ENCODE data around the gene ENOX1. TPM values are rescaled to one million over a fixed set of nuclear protein-coding genes. Genes with fewer than 3 reads are reported as not detected.
"Not testable (repeated sequence)": the region's sequence is repeated elsewhere in the genome, so short reads cannot be mapped to it uniquely, and the experiment has no call there.

ENOX1 gene
- total RNA-seq, 1 donor from 2014 or later, result 2.0 TPM

DNA sequence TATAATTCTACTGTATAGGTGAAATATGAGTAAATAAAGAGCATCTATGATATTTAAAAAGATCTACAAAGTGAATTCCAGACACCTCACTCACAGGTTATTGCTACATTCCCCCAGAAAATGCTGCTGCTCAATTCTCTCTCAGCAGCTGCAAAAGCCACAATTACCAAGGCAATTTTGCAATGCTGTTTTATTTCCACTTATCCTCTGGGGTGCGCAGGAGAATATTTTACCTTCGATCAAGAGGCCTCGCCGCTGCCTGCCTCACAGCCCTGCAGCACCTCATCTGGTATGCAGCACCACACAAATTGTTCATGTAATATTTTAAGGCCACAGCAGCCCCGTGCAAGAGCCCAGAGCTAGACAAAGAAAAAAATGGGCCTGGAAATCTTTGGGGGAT, 430.2 kb downstream of the ENOX1 start:
- DNase-seq (ENCODE audit: low spot score), result no peak

GRCh38 chr13:43355774-43356173, 431.0 kb downstream of the ENOX1 start:
- DNase-seq (ENCODE audit: low spot score), result no peak

- no peak for DNase-seq (ENCODE audit: low spot score)
These were observed 432.4 kb downstream of the ENOX1 start for GRCh38 chr13:43354153-43354945.

DNA sequence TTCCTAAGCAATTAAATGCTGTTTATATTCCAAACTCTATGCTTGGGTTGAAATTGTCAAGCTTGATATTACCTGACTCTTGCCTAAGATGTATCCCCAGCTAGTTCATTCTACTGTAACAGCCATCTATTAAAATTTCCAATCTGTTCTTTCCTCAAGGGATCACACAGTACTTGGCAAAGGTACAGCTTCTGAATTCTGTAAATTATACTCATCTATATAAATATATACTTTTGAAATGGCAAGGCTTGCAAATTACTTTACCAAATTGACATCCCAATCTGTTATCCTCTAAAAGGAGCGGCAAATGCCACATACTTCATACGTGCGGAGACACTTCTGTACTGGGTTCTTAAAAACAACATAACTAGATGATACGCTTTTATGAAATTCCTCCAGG, 433.1 kb downstream of the ENOX1 start:
- DNase-seq (ENCODE audit: low spot score), result no peak

GRCh38 chr13:43351612-43352011, 435.2 kb downstream of the ENOX1 start:
- DNase-seq (ENCODE audit: low spot score), result not testable (repeated sequence)

- DNase-seq (ENCODE audit: low spot score), result no peak
These were observed 438.4 kb downstream of the ENOX1 start for GRCh38 chr13:43348397-43348796.

DNA sequence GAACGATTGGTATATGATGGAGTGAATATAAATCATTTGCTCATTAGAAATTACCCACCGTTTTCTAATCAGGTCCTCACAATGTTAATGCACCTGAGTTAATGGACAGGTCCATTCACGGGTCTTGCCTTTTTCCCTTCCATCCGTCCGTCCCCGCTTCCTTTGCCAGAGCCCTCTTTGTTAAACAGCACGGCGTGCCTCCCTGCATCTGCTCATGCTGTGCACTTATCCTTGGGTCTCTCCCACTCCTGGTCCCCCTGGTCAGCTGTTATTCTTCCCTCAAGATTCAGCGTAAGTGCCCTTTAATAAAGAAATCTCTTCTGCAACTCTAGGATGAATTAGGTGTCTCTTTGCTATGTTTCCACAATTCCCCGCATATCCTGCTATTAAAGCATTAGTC, 438.9 kb downstream of the ENOX1 start:
- no peak for DNase-seq (ENCODE audit: low spot score)

- no peak for DNase-seq (ENCODE audit: low spot score)
These were observed 440.3 kb downstream of the ENOX1 start for GRCh38 chr13:43346427-43346826.

- no peak for DNase-seq (ENCODE audit: low spot score)
These were observed 443.1 kb downstream of the ENOX1 start for GRCh38 chr13:43343645-43344044.

DNA sequence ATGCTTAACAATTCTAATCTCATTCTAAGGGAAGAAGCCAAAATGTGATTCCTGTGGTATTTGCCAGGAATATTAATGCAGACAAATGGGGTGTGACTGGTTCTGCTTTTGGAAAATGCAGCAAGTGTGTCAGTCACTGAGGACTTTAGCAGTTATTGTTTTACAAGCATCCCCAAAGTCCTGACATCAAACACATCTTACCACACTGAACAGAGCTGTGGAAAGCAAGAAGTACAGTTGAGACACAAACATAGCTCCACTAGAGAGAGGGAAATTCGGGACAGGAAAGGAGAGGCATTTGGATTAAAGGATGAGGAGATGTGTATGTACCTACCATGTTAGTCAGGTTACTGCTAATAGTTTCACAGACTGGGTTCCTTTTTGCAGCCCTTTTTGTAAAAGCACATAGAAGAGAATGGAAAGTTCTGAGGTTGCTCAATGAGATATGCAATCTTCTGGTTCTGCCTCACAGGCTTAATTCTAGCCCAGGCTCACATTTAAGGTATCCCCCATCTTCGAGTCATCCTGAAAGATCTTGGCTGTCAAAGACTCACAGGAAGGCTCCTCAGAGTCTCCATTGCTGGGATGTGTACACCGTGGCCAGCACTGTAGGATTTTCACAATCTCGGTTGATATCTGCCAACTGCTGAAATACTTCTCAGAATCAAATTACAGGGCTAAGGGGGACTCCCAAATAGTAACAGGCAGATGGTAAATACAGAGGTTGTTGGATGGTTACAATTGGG, 446.8 kb downstream of the ENOX1 start:
- no peak for DNase-seq (ENCODE audit: low spot score)

- DNase-seq (ENCODE audit: low spot score), result no peak
These were observed 447.5 kb downstream of the ENOX1 start for GRCh38 chr13:43339145-43339804.

DNA sequence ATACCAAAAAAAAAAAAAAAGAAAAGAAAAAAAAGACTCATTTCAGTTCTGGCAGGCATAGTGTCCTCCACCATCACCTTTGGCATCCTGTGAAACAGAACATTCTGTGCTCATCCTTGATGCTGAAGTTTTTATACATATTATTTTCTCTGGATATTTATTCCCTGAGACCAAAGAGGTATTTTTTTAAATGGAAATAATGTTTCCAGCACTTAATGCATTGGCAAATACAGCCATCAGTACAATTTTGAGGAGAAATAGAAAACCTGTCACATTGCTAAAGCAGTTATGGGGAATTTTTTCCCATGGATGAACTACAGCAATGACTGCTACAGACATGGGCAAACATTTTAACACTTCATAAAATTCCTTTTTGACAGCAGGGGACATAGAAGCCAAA, 451.0 kb downstream of the ENOX1 start:
- no peak for DNase-seq (ENCODE audit: low spot score)

DNA sequence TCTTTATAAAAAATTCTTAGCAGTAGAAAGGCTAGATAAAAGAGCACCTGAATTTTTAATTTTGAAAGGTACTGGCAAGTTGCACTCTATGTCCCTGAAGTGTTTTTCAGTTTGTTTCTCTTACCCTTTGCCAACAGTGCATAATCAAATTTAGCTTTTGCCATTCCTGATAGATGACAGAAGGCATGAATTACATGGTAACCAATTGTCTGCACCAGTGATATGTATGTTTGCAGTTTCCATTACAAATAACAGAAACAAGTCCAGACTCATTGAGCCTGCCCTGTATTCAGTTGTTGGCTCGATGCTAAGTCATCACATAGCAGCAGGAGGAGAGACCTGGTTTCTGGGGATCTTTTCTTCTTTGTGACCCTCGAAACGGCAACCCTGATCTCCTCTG, 453.6 kb downstream of the ENOX1 start:
- no peak for DNase-seq (ENCODE audit: low spot score)

DNA sequence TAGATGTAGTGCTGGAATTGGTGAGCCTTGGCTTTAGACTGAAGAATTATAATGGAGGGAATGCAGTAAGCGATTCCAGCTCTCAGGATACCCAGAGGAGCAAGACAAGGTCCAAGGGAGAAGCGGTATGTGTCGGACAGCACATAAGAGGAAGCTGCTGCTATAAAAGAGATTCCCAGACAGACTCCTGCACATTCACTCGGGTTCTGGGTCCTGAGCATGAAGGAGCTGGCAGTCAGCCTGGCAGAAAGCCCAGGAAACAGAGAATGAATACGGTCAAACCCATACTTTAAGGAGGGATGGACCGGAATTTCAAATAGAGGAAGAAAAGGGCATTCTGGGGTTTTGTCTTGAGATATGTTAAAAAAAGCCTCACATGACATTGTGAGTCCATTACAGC, 455.1 kb downstream of the ENOX1 start:
- peak; percentile 19 for DNase-seq (ENCODE audit: low spot score)

GRCh38 chr13:43329702-43330101, 457.1 kb downstream of the ENOX1 start:
- no peak for DNase-seq (ENCODE audit: low spot score)

GRCh38 chr13:43328907-43329306, 457.9 kb downstream of the ENOX1 start:
- no peak for DNase-seq (ENCODE audit: low spot score)

DNA sequence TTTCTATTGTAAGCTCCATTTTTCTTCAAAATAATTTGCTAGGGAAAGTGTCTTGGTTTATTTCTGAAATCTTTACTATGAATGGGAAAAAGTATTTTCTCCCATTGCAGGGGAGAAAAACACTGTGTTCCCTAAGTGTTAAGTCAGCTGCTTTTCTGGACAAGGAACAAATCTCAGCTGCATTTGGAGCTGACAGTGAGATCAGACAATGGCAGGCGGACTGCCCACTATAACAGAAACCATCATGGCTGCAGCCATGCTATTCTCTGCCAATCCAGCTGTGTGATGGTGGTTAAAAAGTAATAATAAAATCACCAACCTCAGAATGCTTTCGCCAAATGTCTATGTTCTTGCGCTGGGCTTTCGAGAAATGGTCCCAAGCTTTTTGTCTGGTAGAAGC, 460.7 kb downstream of the ENOX1 start:
- DNase-seq (ENCODE audit: low spot score), result no peak

DNA sequence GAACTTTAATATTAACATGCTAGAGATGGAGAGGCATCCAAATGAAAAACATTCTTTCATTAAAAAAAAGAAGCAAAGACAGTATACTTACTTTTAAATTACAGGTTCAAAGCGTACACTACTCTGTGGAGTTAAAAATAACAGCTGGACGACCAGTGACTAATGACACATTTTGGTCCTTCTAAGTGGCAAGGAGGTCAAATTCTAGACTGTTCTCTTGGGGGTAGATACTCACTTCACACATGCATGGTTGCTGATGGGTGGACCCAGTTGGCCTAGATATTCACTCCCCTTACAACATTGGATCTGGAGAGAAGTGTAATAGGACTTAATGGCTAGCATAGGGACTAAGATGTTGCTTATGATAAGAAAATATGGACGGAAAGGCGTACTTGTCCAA, 461.1 kb downstream of the ENOX1 start:
- no peak for DNase-seq (ENCODE audit: low spot score)

GRCh38 chr13:43324129-43324528, 462.6 kb downstream of the ENOX1 start:
- DNase-seq (ENCODE audit: low spot score), result no peak

GRCh38 chr13:43319617-43320444, 466.9 kb downstream of the ENOX1 start:
- DNase-seq (ENCODE audit: low spot score), result peak; percentile 32

- DNase-seq (ENCODE audit: low spot score), result peak; percentile 17
These were observed 469.8 kb downstream of the ENOX1 start for GRCh38 chr13:43316946-43317353.

- DNase-seq (ENCODE audit: low spot score), result no peak
These were observed 470.5 kb downstream of the ENOX1 start for GRCh38 chr13:43316281-43316680.
